ENCODE measurements around the gene NPAS2.

DNA sequence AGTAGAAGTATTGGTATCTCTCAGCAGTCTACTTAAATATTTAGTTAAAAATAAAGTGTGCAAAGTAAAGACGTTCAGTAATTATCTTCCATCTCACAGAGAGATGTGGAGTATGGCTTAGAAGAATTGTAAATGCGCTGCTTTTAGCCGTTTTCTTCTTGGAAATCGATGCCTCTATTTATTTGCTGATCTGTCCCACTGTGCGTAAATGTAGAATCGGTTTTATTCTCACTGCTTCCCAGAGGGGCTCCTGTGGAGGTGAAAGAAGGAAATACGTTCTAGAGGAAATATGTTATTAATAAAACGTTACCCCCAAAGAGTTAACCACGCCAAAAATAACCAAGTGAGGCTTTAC, 1.9 kb downstream of the NPAS2 start:
- TF ChIP-seq, protein P1, sequence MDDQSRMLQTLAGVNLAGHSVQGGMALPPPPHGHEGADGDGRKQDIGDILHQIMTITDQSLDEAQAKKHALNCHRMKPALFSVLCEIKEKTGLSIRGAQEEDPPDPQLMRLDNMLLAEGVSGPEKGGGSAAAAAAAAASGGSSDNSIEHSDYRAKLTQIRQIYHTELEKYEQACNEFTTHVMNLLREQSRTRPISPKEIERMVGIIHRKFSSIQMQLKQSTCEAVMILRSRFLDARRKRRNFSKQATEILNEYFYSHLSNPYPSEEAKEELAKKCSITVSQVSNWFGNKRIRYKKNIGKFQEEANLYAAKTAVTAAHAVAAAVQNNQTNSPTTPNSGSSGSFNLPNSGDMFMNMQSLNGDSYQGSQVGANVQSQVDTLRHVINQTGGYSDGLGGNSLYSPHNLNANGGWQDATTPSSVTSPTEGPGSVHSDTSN (IDR thresholded peaks at IDR 0.05) = no peak
- TF ChIP-seq CHD2 (IDR thresholded peaks at IDR 0.05; ENCODE audit: low read length, partially characterized antibody) = no peak

Data from SK-N-SH (cell line).